DOHH2 (cell line): ENCODE results near the gene ACO1.

ENCODE experiments used
- H3F3A ChIP-seq: fragments of 200-600 bp; sonication (generic), shearing (Covaris generic); 2 replicates; pipeline ENCODE4 v1.6.0; 2016; ENCODE audit warnings: antibody characterized with exemption, mild to moderate bottlenecking; ENCODE audit not compliant: control insufficient read depth, insufficient read depth
- H3K27ac ChIP-seq: fragments of 200-600 bp; sonication (generic); 2 replicates; pipeline ENCODE4 v1.5.1; 2014; ENCODE audit warnings: low read depth, mild to moderate bottlenecking, low read length, moderate library complexity
- H3K27me3 ChIP-seq: fragments of 200-600 bp; sonication (generic); 2 replicates; pipeline ENCODE4 v1.6.1; 2014; ENCODE audit warnings: mild to moderate bottlenecking, low read length, mixed read lengths; ENCODE audit not compliant: control insufficient read depth
- H3K36me3 ChIP-seq: fragments of 200-600 bp; sonication (generic); 2 replicates; pipeline ENCODE4 v1.6.1; 2014; ENCODE audit warnings: mild to moderate bottlenecking, low read length, moderate library complexity, mixed read lengths; ENCODE audit not compliant: control insufficient read depth
- H3K4me1 ChIP-seq: fragments of 200-600 bp; sonication (generic); 2 replicates; pipeline ENCODE4 v1.6.1; 2014; ENCODE audit warnings: mild to moderate bottlenecking, low read length, mixed read lengths; ENCODE audit not compliant: control insufficient read depth
- H3K4me2 ChIP-seq: fragments of 200-600 bp; sonication (generic); 2 replicates; pipeline ENCODE4 v1.6.0; 2014; ENCODE audit warnings: mild to moderate bottlenecking, low read length, moderate library complexity
- H3K4me3 ChIP-seq: fragments of 200-600 bp; sonication (generic); 2 replicates; pipeline ENCODE4 v1.5.1; 2014; ENCODE audit warnings: mild to moderate bottlenecking, low read length, mixed read lengths
- H3K79me2 ChIP-seq: fragments of 200-600 bp; sonication (generic); 2 replicates; pipeline ENCODE4 v1.6.1; 2014; ENCODE audit warnings: mild to moderate bottlenecking, low read length, mixed read lengths; ENCODE audit not compliant: control insufficient read depth
- H3K9me2 ChIP-seq: fragments of 200-600 bp; sonication (generic); replicated peaks from 2 replicates; pipeline ENCODE4 v1.6.1; 2014; ENCODE audit warnings: mild to moderate bottlenecking, low read length, mixed read lengths; ENCODE audit not compliant: control insufficient read depth
- H3K9me3 ChIP-seq: fragments of 200-600 bp; sonication (generic); 2 replicates; pipeline ENCODE4 v1.6.1; 2014; ENCODE audit warnings: antibody characterized with exemption, low read length, mixed read lengths; ENCODE audit not compliant: control insufficient read depth, insufficient read depth
- H4K20me1 ChIP-seq: fragments of 200-600 bp; sonication (generic); 2 replicates; pipeline ENCODE4 v1.6.0; 2014; ENCODE audit warnings: low read depth, mild to moderate bottlenecking, antibody characterized with exemption, low read length, moderate library complexity; ENCODE audit not compliant: control insufficient read depth, insufficient read depth
- EZH2phosphoT487 ChIP-seq: fragments of 200-600 bp; sonication (generic); IDR thresholded peaks from 2 replicates; pipeline ENCODE4 v1.6.1; 2017; ENCODE audit warnings: borderline replicate concordance, mild to moderate bottlenecking, antibody characterized with exemption, low read length, moderate library complexity, mixed read lengths
- TF ChIP-seq, protein P1 (sequence below): fragments of 200-600 bp; sonication (generic); IDR thresholded peaks from one replicate; pipeline ENCODE4 v1.5.1; 2014; ENCODE audit warnings: antibody characterized with exemption, mild to moderate bottlenecking, low read depth, low read length; ENCODE audit not compliant: poor library complexity, severe bottlenecking

ACO1 gene

DNA sequence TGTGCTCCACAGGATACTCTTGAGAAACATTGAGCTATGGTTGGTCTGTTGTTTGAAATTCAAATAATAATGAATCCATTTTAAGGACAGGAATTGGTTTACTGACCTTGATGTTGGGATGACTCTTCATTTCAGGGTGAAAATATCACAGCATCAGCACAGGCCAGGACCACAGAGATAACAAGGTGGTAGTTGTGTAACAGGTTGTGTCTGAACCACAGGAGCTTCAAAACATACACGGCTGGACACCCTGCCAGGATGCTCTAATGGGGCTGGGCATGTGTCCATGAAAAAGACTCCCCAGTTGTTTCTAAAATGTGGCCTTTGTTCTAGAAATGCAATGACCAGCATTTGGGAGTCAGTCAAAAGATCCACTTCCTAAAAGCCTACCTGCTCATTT, 69.8 kb downstream of the ACO1 start:
- TF ChIP-seq EZH2phosphoT487 = no peak
- TF ChIP-seq, protein P1, sequence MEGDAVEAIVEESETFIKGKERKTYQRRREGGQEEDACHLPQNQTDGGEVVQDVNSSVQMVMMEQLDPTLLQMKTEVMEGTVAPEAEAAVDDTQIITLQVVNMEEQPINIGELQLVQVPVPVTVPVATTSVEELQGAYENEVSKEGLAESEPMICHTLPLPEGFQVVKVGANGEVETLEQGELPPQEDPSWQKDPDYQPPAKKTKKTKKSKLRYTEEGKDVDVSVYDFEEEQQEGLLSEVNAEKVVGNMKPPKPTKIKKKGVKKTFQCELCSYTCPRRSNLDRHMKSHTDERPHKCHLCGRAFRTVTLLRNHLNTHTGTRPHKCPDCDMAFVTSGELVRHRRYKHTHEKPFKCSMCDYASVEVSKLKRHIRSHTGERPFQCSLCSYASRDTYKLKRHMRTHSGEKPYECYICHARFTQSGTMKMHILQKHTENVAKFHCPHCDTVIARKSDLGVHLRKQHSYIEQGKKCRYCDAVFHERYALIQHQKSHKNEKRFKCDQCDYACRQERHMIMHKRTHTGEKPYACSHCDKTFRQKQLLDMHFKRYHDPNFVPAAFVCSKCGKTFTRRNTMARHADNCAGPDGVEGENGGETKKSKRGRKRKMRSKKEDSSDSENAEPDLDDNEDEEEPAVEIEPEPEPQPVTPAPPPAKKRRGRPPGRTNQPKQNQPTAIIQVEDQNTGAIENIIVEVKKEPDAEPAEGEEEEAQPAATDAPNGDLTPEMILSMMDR = no peak
- Histone ChIP-seq H4K20me1 (no peaks in the 10 kb centered on the region), H3K36me3 (no peaks in the 10 kb centered on the region), H3K4me1 (no peaks in the 10 kb centered on the region), H3K4me3 (no peak overlapping the region), H3K27me3 (no peaks in the 10 kb centered on the region), H3F3A (no peaks in the 10 kb centered on the region), H3K4me2 (no peak overlapping the region), H3K79me2 (no peaks in the 10 kb centered on the region), H3K9me3 (no peaks in the 10 kb centered on the region), H3K9me2 (no peaks in the 10 kb centered on the region), H3K27ac (no peak overlapping the region)

DNA sequence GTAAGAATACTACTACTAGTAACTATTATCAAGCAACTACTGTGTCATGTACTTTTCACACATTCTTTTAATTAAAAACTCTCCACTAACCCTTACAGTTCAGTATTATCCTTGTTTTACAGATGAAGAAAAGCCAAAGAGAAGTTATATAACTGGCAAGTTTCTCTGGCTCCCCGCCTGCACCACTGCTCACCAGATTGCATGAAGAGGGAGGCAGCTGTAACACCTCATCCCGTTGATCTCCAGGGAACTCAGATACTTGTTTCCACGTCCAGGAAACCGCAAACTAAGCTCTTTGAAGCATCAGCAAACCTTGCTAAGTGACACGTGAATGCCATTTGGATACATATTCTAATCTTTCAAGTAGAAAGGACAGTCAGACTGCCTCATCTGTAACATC, 71.3 kb downstream of the ACO1 start:
- Histone ChIP-seq H4K20me1 (no peaks in the 10 kb centered on the region), H3K27ac (no peak overlapping the region), H3F3A (no peaks in the 10 kb centered on the region), H3K36me3 (no peaks in the 10 kb centered on the region), H3K27me3 (no peaks in the 10 kb centered on the region), H3K79me2 (no peaks in the 10 kb centered on the region), H3K4me3 (no peak overlapping the region), H3K4me2 (no peak overlapping the region), H3K9me2 (no peaks in the 10 kb centered on the region), H3K9me3 (no peaks in the 10 kb centered on the region), H3K4me1 (no peaks in the 10 kb centered on the region)
- TF ChIP-seq, protein P1 = no peak
- no peak for TF ChIP-seq EZH2phosphoT487

DNA sequence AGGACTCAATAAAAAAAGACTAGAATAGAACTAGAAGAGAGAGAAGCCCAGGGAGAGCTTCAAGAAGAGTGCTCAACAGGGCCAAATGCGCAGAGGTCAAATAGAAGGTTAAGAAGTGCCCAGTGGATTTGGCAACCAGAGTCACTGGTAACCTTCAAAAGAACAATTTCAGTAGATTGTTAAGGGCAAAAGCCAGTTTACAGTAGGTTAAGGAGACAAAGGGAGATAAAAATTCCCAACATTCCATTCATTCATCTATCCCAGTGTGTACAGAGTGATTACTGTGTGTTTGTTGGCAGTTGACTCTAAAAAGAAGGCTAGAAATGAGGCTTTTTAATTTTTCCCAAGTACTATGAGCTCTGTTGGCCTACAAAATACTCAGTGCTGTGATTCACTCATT, 72.1 kb downstream of the ACO1 start:
- no peak overlapping the region for H3K27ac ChIP-seq
- TF ChIP-seq EZH2phosphoT487 = no peak
- TF ChIP-seq, protein P1 = no peak
- no peaks in the 10 kb centered on the region for H3K9me3 ChIP-seq
- no peaks in the 10 kb centered on the region for H3F3A ChIP-seq
- H3K36me3 ChIP-seq = no peaks in the 10 kb centered on the region
- no peak overlapping the region for H3K4me3 ChIP-seq
- H3K9me2 ChIP-seq = no peaks in the 10 kb centered on the region
- H3K4me2 ChIP-seq = no peak overlapping the region
- no peaks in the 10 kb centered on the region for H3K79me2 ChIP-seq
- H3K4me1 ChIP-seq = no peaks in the 10 kb centered on the region
- no peaks in the 10 kb centered on the region for H3K27me3 ChIP-seq
- no peaks in the 10 kb centered on the region for H4K20me1 ChIP-seq
